Activated CD4-positive, alpha-beta memory T cell treated with anti-CD3 and anti-CD28 coated beads for 36 hours (primary cell): ENCODE results near the gene CEP78. TPM values are rescaled to one million over a fixed set of nuclear protein-coding genes. Genes with fewer than 3 reads are reported as not detected.
A peak's percentile ranks its signal among the peaks of the same experiment; 100 is the strongest.

Experiments
- CTCF ChIA-PET: fragments of 350-600 bp; sonication (Branson Sonifier 250); formaldehyde crosslinking; loops from one replicate; lab custom pipeline; 2021; ENCODE audit warnings: antibody characterized with exemption, inconsistent platforms; lab: Charles Lee
- POLR2A ChIA-PET: fragments of 350-600 bp; sonication (Branson Sonifier 250); formaldehyde crosslinking; loops from one replicate; lab custom pipeline; 2021; ENCODE audit warnings: antibody characterized with exemption; lab: Charles Lee
- DNase-seq: peaks from one replicate; pipeline ENCODE4 v3.0.0-alpha.2; 2020
- H3K27ac Mint-ChIP-seq: one replicate; pipeline ENCODE4 v1.8.0; 2021; ENCODE audit warnings: mixed read lengths
- H3K27me3 Mint-ChIP-seq: one replicate; pipeline ENCODE4 v1.8.0; 2021; ENCODE audit warnings: mixed read lengths
- H3K36me3 Mint-ChIP-seq: one replicate; pipeline ENCODE4 v1.8.0; 2021; ENCODE audit warnings: mixed read lengths
- H3K4me1 Mint-ChIP-seq: one replicate; pipeline ENCODE4 v1.8.0; 2021; ENCODE audit warnings: low read depth, mixed read lengths
- H3K4me3 Mint-ChIP-seq: one replicate; pipeline ENCODE4 v1.8.0; 2021; ENCODE audit warnings: mild to moderate bottlenecking, mixed read lengths
- H3K9me3 Mint-ChIP-seq: one replicate; pipeline ENCODE4 v1.8.0; 2021; ENCODE audit warnings: mixed read lengths
- intact Hi-C: fragments of 100-400 bp; cut with micrococcal nuclease; formaldehyde crosslinking; loops from one replicate; pipeline ENCODE4 v1.15.1; 2023
- total RNA-seq, 2 experiments: library from RNA; stranded (reverse); gene quantifications; one replicate each; pipeline ENCODE4 v1.2.3, GENCODE V29; 2021

The CEP78 gene
- total RNA-seq, 2 experiments from 2014 or later = 40.1 to 42.2 TPM

DNA sequence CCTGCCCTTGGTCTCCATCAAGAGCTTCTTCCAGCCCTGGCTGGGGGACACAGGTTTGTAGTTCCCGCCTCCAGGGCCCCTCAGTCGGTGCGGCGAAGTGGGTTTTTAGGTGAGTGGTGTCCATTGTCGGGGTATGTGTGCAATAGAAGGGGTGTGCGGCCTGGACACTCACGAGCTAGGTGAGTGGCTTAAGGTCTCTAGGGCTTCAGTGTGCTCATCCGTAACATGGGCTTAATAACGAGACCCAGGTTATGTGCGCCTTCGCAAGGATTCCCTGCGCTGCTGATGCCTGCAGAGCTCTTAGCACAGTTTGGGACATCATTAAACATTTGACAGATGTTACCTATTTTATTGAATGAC lies 656 bp downstream of the CEP78 start:
- peak overlapping the region; percentile 28 for H3K27ac Mint-ChIP-seq
- peak overlapping the region; percentile 94 for H3K4me3 Mint-ChIP-seq
- no peak for DNase-seq
- H3K4me1 Mint-ChIP-seq = peaks cover 32% of the 10 kb centered on the region
- intact Hi-C loops = loop anchor here (1.0 to 10.0 kb wide), 4 partner anchors 36 to 1062 kb away; partner anchors contain the start of genes GNAQ, PSAT1 and VPS13A
- peaks cover 18% of the 10 kb centered on the region for H3K36me3 Mint-ChIP-seq
- CTCF ChIA-PET = interaction anchor here (1.1 to 1.4 kb wide), 2 partner anchors 21 to 121 kb away, joined by 3 to 5 read pairs; no protein-coding TSS in a partner anchor
- no peaks in the 10 kb centered on the region for H3K9me3 Mint-ChIP-seq
- H3K27me3 Mint-ChIP-seq = no peaks in the 10 kb centered on the region
- POLR2A ChIA-PET = interaction anchor here (1.0 to 2.3 kb wide), 3 partner anchors 11 to 1335 kb away, joined by 3 to 19 read pairs (median 6); partner anchors contain the start of genes PSAT1 and TLE4

DNA sequence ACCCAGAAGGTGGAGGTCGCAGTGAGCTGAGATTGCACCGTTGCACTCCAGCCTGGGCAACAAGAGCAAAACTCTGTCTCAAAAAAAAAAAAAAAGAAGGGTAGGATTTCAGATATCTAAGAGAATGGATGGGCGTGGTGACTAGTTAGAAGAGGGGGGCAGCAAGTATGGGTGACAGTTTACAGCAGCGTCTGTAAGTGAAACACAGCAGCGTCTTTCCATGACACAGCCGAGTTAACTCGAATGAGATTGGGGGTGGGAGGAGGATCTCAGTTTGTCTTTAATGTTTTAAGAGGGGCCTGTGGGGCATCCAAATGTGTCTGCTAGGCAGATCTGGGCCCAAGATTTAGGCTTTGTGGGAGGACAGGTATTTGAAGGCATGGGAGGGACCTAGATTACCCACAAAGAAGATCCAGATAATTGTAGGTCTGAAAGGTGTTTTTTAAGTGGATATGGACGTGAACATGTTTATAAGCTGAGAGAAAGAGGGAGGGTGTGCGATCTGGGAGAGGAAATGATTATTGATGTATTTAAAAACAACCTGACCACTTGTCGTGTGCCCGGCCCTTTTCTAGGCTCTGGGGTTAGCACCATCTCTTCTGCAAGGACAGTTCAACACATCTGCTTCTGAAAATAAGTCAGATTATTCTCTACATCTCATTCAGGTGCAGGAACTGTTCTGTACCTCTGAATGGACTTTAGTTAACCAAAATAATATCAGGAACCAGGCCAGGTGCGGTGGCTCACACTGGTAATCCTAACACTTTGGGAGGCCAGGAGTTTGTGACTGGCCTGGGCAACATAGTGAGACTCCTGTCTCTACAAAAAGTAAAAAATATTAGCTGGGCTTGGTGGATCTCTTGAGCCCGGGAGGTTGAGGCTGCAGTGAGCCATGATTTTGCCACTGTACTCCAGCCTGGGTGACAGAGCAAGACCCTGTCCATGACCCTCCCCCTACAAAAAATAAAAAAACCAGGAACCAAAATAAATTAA lies 2.5 kb downstream of the CEP78 start:
- Mint-ChIP-seq H3K4me3 (no peak overlapping the region), H3K27ac (no peak overlapping the region), H3K36me3 (peaks cover 25% of the 10 kb centered on the region), H3K27me3 (no peaks in the 10 kb centered on the region), H3K9me3 (no peaks in the 10 kb centered on the region), H3K4me1 (peaks cover 42% of the 10 kb centered on the region)
- ChIA-PET POLR2A (no interaction called here), CTCF (no interaction called here)
- intact Hi-C loops = loop anchor here (5.0 to 10.0 kb wide), 2 partner anchors 206 to 1064 kb away; partner anchors contain the start of genes GNAQ and VPS13A
- no peak for DNase-seq

DNA sequence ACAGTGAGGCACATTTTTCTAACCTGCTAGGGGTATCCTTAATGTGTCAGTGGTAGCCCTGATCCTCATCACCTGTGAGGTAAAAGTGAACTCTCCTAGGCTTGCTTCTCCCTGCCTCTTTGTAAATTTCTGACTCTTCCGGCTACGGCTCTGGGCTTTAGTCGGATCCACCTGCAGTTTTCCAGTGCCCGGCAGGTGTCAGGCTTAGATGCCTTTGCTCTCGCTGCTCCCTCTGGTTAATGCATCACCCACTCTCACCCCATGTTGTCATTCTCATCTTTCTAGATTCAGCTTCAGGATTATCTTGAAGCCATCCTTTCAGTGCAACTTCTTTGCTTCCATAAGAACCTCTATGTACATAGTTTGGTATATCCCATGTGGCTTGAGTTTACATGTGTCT lies 3.6 kb downstream of the CEP78 start:
- no peak overlapping the region for H3K27ac Mint-ChIP-seq
- ChIA-PET CTCF (no interaction called here), POLR2A (no interaction called here)
- H3K4me1 Mint-ChIP-seq = peaks cover 42% of the 10 kb centered on the region
- peaks cover 28% of the 10 kb centered on the region for H3K36me3 Mint-ChIP-seq
- DNase-seq = no peak
- no peaks in the 10 kb centered on the region for H3K9me3 Mint-ChIP-seq
- no peaks in the 10 kb centered on the region for H3K27me3 Mint-ChIP-seq
- intact Hi-C loops = loop anchor here (5.0 to 10.0 kb wide), 2 partner anchors 207 to 1065 kb away; partner anchors contain the start of genes GNAQ and VPS13A
- no peak overlapping the region for H3K4me3 Mint-ChIP-seq

DNA sequence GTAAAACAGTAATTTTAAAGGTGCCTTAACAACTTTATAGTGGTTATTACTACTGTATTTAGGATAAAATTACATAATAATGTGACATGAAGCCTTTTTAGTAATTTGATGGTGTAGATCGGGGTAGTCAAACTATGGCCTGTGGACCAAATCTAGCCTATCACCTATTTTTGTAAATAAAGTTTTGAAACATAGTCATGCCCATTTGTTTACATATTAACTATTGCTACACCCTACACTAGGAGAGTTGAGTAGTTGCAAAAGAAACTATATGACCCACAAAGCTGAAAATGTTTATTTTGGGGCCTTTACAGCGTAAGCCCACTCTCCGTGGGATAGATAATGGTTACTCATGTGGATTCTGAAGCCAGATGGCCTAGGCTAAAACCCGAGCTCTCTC lies 6.2 kb downstream of the CEP78 start:
- POLR2A ChIA-PET = no interaction called here

DNA sequence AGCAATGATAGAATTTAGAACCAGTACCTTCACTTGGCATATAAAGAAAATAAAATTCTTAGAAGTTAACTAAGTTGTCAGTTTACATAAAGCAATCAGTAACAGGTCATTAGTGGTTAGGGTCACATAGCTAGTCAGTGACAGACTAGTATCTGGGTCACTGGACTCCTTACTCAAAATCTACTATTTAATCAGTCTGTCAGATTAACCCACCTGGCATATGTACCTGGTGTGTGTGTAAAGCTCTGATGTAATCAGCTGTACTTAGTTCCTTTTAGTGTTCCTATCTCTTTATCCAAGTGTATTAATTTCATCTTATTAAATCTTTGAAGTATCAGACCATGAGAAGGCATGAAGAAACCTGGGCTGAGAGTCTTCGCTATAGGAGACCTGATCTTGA lies 7.3 kb downstream of the CEP78 start:
- no peaks in the 10 kb centered on the region for H3K27me3 Mint-ChIP-seq
- H3K4me1 Mint-ChIP-seq = peaks cover 24% of the 10 kb centered on the region

More for the DNA sequence above, 6.2 kb downstream of the CEP78 start:
- H3K4me1 Mint-ChIP-seq = peaks cover 33% of the 10 kb centered on the region
- intact Hi-C loops = no loop called here
- CTCF ChIA-PET = interaction anchor here (1.1 kb wide), 1 partner anchor 16 kb away, joined by 3 read pairs; no protein-coding TSS in a partner anchor
- DNase-seq = no peak
- peaks cover 38% of the 10 kb centered on the region for H3K36me3 Mint-ChIP-seq
- H3K27ac Mint-ChIP-seq = no peak overlapping the region
- H3K27me3 Mint-ChIP-seq = no peaks in the 10 kb centered on the region
- H3K9me3 Mint-ChIP-seq = no peaks in the 10 kb centered on the region
- H3K4me3 Mint-ChIP-seq = no peak overlapping the region

DNA sequence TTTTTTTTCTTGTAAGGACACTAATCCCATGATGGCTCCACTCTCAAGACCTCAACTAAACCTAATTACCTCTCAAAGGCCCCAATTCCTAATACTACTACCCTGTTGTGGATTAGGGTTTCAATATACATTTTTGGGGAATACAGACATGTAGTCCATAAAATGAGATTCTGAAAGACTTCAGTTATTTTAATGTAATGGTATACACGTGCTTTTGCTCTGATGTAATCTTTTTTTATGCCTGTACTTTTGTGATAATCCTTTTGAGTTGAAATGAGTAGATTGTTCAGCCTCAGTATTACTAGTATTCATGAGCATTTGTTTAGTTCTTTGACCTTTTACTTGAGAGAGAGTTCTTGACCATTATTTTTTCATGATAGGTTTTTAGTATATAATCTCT lies 9.5 kb downstream of the CEP78 start:
- H3K36me3 Mint-ChIP-seq = peaks cover 40% of the 10 kb centered on the region
- no peaks in the 10 kb centered on the region for H3K9me3 Mint-ChIP-seq
- ChIA-PET CTCF (interaction anchor here (1.0 kb wide), 1 partner anchor 8 kb away, joined by 3 read pairs; no protein-coding TSS in a partner anchor), POLR2A (no interaction called here)
- H3K4me1 Mint-ChIP-seq = peaks cover 11% of the 10 kb centered on the region
- H3K27me3 Mint-ChIP-seq = no peaks in the 10 kb centered on the region
- intact Hi-C loops = no loop called here
- no peak for DNase-seq
- H3K4me3 Mint-ChIP-seq = no peak overlapping the region
- no peak overlapping the region for H3K27ac Mint-ChIP-seq

More for the DNA sequence above, 7.3 kb downstream of the CEP78 start:
- peaks cover 39% of the 10 kb centered on the region for H3K36me3 Mint-ChIP-seq
- H3K27ac Mint-ChIP-seq = no peak overlapping the region
- no peaks in the 10 kb centered on the region for H3K9me3 Mint-ChIP-seq
- intact Hi-C loops = no loop called here
- ChIA-PET POLR2A (no interaction called here), CTCF (interaction anchor here (1.1 kb wide), 1 partner anchor 15 kb away, joined by 3 read pairs; no protein-coding TSS in a partner anchor)
- no peak for DNase-seq
- H3K4me3 Mint-ChIP-seq = no peak overlapping the region

DNA sequence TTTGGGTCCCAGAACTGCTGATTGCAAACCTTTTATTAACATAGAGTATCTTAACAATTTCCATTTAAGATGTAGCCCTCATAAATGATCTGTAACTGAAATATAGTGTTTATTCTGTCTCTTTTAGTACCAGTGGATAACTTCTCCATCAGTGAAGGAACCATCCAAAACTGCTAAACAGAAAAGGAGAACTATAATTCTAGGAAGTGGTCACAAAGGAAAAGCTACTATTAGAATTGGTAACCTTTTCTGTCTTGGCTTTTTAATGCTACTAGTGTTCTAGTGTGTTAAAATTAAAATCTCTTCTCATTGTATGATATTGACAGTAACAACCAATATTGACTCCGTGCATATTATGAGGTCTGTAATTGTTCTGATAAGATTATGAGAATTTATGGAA lies 12.8 kb downstream of the CEP78 start:
- Mint-ChIP-seq H3K4me3 (no peak overlapping the region), H3K27ac (no peak overlapping the region), H3K9me3 (no peaks in the 10 kb centered on the region), H3K4me1 (no peaks in the 10 kb centered on the region), H3K36me3 (peaks cover 30% of the 10 kb centered on the region), H3K27me3 (no peaks in the 10 kb centered on the region)
- intact Hi-C loops = no loop called here
- CTCF ChIA-PET = no interaction called here
- POLR2A ChIA-PET = no interaction called here
- no peak for DNase-seq

DNA sequence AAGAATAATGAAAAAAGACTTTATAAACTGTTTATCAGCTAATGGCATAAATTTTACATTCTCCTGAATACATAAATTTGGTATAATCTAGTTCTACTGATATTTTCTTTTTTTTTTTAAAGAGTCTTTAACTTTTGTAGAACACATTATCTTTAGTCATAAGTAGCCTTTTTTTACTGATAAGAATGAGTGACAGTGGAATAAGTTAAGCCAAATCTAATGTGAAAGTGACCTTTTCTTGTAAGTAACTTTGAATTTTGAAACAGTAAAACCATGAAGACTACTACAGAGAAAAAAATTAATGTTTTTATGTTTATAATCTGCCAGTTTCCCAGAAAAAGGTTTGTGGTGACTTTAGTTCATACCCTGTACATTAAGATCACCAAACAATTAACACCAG lies 13.7 kb downstream of the CEP78 start:
- H3K36me3 Mint-ChIP-seq = peaks cover 28% of the 10 kb centered on the region
- no peaks in the 10 kb centered on the region for H3K9me3 Mint-ChIP-seq
- intact Hi-C loops = no loop called here
- CTCF ChIA-PET = interaction anchor here (1.1 kb wide), 1 partner anchor 12 kb away, joined by 3 read pairs; no protein-coding TSS in a partner anchor
- POLR2A ChIA-PET = no interaction called here
- H3K27me3 Mint-ChIP-seq = no peaks in the 10 kb centered on the region
- DNase-seq = no peak
- H3K27ac Mint-ChIP-seq = no peak overlapping the region
- H3K4me3 Mint-ChIP-seq = no peak overlapping the region
- H3K4me1 Mint-ChIP-seq = no peaks in the 10 kb centered on the region

DNA sequence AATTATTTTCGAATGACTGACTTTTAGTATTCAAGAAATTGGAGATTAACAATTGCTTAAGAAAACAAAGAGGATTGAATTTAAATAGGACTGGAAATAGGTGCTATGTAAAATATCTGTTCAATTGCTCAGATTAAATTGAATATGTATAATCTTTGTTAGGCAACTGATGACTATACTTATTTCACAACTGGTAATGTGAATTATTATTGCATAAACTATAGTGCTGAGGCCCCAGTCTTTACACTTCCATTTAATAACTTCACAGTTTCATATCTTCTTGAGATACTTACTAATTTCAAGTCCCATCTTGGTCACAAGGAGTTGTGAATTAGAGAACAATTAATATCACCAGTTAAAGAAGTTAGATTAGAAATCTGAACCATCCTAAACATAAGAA lies 16.7 kb downstream of the CEP78 start:
- CTCF ChIA-PET = no interaction called here
- Mint-ChIP-seq H3K27me3 (no peaks in the 10 kb centered on the region), H3K27ac (no peak overlapping the region), H3K9me3 (no peaks in the 10 kb centered on the region), H3K4me1 (no peaks in the 10 kb centered on the region), H3K4me3 (no peak overlapping the region), H3K36me3 (peaks cover 15% of the 10 kb centered on the region)
- POLR2A ChIA-PET = no interaction called here
- intact Hi-C loops = no loop called here
- DNase-seq = no peak

DNA sequence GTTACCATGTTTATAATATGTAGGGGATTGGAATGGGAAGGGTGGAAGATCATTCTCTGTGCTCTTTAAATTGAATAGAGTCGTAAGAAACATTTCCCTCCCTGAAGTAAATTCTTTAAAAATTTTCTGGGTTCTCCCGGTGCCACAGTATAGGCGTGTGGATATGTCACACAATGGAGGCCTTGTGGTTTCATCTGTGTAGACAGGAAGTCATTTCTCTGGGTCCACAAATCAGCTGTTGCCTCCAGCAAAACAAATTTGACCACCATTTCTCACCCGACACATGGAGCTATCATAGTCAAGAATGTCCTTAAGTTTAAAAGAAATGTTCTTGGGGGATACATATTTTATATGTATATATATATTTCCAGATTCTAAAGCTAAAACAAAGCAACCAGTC lies 17.4 kb downstream of the CEP78 start:
- Mint-ChIP-seq H3K4me3 (no peak overlapping the region), H3K9me3 (no peaks in the 10 kb centered on the region), H3K27me3 (no peaks in the 10 kb centered on the region), H3K4me1 (no peaks in the 10 kb centered on the region), H3K36me3 (peaks cover 15% of the 10 kb centered on the region), H3K27ac (no peak overlapping the region)
- ChIA-PET POLR2A (no interaction called here), CTCF (interaction anchor here (0.7 kb wide), 1 partner anchor 9 kb away, joined by 3 read pairs; no protein-coding TSS in a partner anchor)
- intact Hi-C loops = no loop called here
- DNase-seq = no peak

DNA sequence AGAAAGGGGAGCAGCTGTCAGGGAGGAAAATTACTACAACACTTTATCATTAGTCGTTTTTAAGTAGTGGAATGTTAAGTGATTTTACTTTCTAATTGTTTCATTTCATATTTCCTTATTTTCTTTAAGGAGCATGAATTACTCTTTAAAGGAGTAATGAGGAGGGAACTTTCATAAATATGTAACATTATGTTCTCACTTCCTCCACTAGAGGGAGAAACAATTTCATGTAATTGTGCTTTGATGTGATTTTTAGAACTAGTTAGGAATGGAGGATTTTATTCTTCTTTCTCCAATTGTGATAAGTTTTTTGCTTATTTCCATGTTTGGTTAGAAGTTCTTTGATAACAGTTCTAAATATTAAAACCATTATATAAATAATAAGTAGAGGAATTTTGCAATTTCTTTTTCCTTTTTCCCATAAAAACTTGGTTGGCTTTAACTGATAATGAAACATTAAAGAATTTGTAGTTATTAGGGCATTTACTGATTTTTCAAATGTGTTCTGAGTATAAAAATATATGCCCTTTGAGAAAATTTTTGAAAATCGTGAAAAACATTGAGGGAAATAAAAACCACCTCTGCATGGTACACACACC lies 25.6 kb downstream of the CEP78 start:
- no peak for DNase-seq
- no peaks in the 10 kb centered on the region for H3K27me3 Mint-ChIP-seq
- no peak overlapping the region for H3K27ac Mint-ChIP-seq
- no peaks in the 10 kb centered on the region for H3K9me3 Mint-ChIP-seq
- ChIA-PET CTCF (interaction anchor here (0.9 to 3.9 kb wide), 4 partner anchors 12 to 109 kb away, joined by 3 to 23 read pairs (median 5); no protein-coding TSS in a partner anchor), POLR2A (interaction anchor here (0.6 kb wide), 1 partner anchor 14 kb away, joined by 3 read pairs; no protein-coding TSS in a partner anchor)
- intact Hi-C loops = loop anchor here (1.0 kb wide), 2 partner anchors 36 to 109 kb away; partner anchors contain the start of gene PSAT1
- no peaks in the 10 kb centered on the region for H3K4me1 Mint-ChIP-seq
- H3K4me3 Mint-ChIP-seq = no peak overlapping the region
- H3K36me3 Mint-ChIP-seq = peaks cover 10% of the 10 kb centered on the region
